Measurements from ENCODE around the gene ADAM33.

Gene ADAM33

GRCh38 chr20:3647473-3647872 is 34.3 kb downstream of the ADAM33 start:
- Mint-ChIP-seq H3K4me1 (peaks cover 5% of the 10 kb centered on the region), H3K27me3 (ENCODE audit: low read depth) (no peaks in the 10 kb centered on the region), H3K27ac (no peak overlapping the region), H3K9me3 (peaks cover under 1% of the 10 kb centered on the region), H3K36me3 (ENCODE audit: low read depth) (peaks cover 35% of the 10 kb centered on the region), H3K4me3 (no peak overlapping the region)
- TF ChIP-seq, protein P1, sequence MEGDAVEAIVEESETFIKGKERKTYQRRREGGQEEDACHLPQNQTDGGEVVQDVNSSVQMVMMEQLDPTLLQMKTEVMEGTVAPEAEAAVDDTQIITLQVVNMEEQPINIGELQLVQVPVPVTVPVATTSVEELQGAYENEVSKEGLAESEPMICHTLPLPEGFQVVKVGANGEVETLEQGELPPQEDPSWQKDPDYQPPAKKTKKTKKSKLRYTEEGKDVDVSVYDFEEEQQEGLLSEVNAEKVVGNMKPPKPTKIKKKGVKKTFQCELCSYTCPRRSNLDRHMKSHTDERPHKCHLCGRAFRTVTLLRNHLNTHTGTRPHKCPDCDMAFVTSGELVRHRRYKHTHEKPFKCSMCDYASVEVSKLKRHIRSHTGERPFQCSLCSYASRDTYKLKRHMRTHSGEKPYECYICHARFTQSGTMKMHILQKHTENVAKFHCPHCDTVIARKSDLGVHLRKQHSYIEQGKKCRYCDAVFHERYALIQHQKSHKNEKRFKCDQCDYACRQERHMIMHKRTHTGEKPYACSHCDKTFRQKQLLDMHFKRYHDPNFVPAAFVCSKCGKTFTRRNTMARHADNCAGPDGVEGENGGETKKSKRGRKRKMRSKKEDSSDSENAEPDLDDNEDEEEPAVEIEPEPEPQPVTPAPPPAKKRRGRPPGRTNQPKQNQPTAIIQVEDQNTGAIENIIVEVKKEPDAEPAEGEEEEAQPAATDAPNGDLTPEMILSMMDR (IDR thresholded peaks at IDR 0.05; ENCODE audit: unreplicated experiment in 3 of 3), result no peak

DNA sequence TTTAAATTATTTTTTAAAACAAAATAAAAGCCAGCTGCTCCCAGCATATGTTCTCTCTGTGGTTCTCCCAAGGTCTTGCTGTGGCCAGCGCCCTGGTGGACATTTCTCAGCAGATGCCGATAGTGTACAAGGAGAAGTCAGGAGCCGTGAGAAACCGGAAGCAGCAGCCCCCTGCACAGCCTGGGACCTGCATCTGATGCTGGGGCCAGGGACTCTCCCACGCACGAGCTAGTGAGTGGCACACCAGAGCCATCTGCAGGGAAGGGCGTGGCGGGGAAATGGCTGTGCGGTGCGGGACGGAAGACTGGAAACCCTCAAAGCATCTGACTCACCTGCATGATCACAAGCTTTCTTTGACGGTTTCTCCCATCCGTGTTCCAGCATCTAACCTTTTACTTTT is 35.2 kb downstream of the ADAM33 start:
- Mint-ChIP-seq H3K27ac (no peak overlapping the region), H3K9me3 (peaks cover 6% of the 10 kb centered on the region), H3K36me3 (ENCODE audit: low read depth) (peaks cover 43% of the 10 kb centered on the region), H3K27me3 (ENCODE audit: low read depth) (no peaks in the 10 kb centered on the region), H3K4me3 (no peak overlapping the region), H3K4me1 (no peaks in the 10 kb centered on the region)
- TF ChIP-seq, protein P1 (IDR thresholded peaks at IDR 0.05; ENCODE audit: unreplicated experiment in 3 of 3), result no peak

DNA sequence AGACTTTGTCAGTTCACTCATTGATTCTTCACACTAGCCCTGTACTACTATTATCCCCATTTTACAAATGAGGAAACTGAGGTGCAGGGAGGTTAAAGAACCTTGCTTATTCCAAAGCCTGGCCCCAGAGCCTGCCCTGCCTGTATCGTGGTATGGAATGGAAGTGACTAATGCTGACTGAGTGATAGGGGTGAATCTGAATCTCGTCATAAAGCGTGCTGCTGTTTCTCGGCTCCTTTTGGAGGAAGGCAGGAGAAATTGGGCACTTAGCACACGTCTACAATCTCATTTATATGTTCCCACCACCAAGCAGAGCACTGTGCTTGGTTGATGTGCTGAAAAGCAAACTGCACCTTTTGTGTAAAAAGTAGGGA is 35.8 kb downstream of the ADAM33 start:
- TF ChIP-seq, protein P1 (IDR thresholded peaks at IDR 0.05; ENCODE audit: unreplicated experiment in 3 of 3), result no peak
- Mint-ChIP-seq H3K9me3 (peaks cover 6% of the 10 kb centered on the region), H3K36me3 (ENCODE audit: low read depth) (peaks cover 47% of the 10 kb centered on the region), H3K27me3 (ENCODE audit: low read depth) (no peaks in the 10 kb centered on the region), H3K27ac (no peak overlapping the region), H3K4me3 (no peak overlapping the region), H3K4me1 (no peaks in the 10 kb centered on the region)

DNA sequence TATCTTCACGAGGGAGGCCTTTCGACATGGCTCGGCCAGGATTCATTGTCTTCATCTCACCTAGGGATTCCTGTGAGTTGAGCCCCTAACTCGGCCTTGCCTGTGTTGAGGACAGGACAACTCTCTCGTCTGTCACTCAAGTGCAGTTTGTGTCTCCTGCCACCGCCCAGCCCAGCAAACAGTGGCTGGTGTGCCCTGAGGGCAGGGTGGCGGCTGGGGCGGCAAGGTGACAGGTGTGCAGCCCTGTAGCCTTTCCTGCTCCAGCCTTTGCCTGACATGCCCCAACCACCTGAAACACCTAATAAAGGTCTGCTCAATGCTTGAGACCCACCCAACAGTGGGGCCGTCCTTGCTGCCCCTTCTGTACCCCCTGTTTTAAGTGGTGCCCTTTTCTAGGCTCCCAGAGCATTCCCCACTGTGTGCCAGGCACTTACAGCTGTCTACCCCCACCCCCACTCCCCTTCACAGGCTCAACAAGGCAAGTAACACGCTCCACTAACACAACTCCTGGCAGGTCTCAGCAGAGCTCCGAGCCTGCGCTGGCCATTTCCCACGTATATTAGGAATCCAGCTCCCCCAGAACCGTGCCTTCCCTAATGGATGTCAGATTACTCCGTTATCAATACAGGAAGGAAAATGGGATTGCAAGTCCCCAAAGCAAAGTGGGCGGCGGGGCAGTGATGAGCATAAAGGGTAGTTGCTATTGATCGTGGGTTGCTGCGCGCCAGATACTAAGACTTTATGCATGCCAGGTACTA is 36.3 kb downstream of the ADAM33 start:
- no peaks in the 10 kb centered on the region for H3K4me1 Mint-ChIP-seq
- no peak overlapping the region for H3K27ac Mint-ChIP-seq
- no peak overlapping the region for H3K4me3 Mint-ChIP-seq
- TF ChIP-seq, protein P1 (IDR thresholded peaks at IDR 0.05; ENCODE audit: unreplicated experiment in 3 of 3), result no peak
- peaks cover 48% of the 10 kb centered on the region for H3K36me3 Mint-ChIP-seq (ENCODE audit: low read depth)
- H3K9me3 Mint-ChIP-seq, result peaks cover 12% of the 10 kb centered on the region
- H3K27me3 Mint-ChIP-seq (ENCODE audit: low read depth), result no peaks in the 10 kb centered on the region

- no peak overlapping the region for H3K4me3 Mint-ChIP-seq
- peaks cover 16% of the 10 kb centered on the region for H3K9me3 Mint-ChIP-seq
- TF ChIP-seq, protein P1 (IDR thresholded peaks at IDR 0.05; ENCODE audit: unreplicated experiment in 3 of 3), result no peak
- H3K27ac Mint-ChIP-seq, result no peak overlapping the region
- H3K36me3 Mint-ChIP-seq (ENCODE audit: low read depth), result peaks cover 55% of the 10 kb centered on the region
- H3K4me1 Mint-ChIP-seq, result no peaks in the 10 kb centered on the region
- H3K27me3 Mint-ChIP-seq (ENCODE audit: low read depth), result no peaks in the 10 kb centered on the region
These were observed 41.6 kb downstream of the ADAM33 start for GRCh38 chr20:3640259-3640658.

DNA sequence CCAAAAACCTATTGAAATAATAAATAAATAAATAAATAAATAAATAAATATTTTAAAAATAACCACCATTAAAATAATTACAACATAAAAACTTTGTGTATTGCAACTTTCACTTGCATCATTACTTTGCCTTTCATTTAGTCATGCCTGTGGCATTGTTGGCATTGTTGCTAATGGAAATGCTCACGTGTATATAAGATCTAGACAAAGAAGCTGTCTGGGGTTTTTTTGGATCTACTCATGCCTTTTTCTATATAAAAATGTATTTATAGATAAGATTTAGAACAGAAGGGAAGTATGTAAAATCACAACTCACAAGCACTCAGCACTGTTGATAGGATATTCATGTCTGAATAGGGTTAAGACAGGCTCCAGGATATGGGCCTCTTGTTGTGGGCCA is 46.5 kb downstream of the ADAM33 start:
- H3K4me3 Mint-ChIP-seq, result no peak overlapping the region
- peaks cover 3% of the 10 kb centered on the region for H3K9me3 Mint-ChIP-seq

More for the DNA sequence above, 46.5 kb downstream of the ADAM33 start:
- H3K4me1 Mint-ChIP-seq, result no peaks in the 10 kb centered on the region
- TF ChIP-seq, protein P1 (IDR thresholded peaks at IDR 0.05; ENCODE audit: unreplicated experiment in 3 of 3), result no peak
- H3K27ac Mint-ChIP-seq, result no peak overlapping the region
- no peaks in the 10 kb centered on the region for H3K27me3 Mint-ChIP-seq (ENCODE audit: low read depth)
- H3K36me3 Mint-ChIP-seq (ENCODE audit: low read depth), result peaks cover 40% of the 10 kb centered on the region
